HG03159 (cell line): Measurements from ENCODE around the gene LYPD4.
"Not testable (repeated sequence)": the region's sequence is repeated elsewhere in the genome, so short reads cannot be mapped to it uniquely, and the experiment has no call there.

Source experiments
- ATAC-seq: cut with Tn5 transposase; IDR thresholded peaks from one replicate; pipeline ENCODE4 v1.9.1; 2021; ENCODE audit warnings: mild to moderate bottlenecking, moderate library complexity; ENCODE audit not compliant: unreplicated experiment

The LYPD4 gene

DNA sequence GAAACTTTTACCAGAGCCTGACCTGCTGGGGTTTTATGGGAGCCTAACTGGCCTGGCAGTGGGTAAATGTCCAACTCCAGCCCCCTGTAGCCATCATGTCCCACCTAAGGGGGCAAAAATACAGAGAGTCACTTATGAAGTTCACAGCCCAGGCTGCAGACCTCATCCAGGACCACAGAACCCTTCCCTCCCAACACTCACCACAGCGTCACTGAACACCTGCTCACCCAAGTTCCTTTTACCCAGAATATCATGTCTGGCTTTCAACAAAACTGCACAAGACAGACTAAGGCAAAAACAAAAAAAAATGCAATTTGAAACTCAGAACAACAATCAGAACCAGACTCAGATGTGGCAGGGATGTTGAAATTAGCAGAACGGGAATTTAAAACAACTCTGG, 41.7 kb downstream of the LYPD4 start:
- no peak for ATAC-seq

DNA sequence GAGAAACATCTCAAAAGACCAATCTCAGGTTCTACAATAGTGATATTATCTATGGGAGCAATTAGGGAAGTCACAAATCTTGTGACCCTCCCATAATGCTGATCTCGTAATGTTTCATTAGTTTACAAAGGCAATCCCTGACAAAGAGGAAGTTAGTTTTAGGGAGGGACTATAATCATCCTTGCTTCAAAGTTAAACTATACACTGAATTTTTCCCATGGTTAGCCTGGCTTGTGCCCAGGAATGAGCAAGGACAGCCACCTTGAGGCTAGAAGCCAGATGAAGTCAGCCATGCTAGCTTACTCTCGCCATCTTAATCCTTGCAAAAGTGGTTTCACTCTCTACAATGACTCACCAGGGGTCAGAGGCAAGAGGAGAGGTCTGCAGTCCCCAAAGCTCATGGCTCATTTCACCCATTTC, 42.7 kb downstream of the LYPD4 start:
- no peak for ATAC-seq

DNA sequence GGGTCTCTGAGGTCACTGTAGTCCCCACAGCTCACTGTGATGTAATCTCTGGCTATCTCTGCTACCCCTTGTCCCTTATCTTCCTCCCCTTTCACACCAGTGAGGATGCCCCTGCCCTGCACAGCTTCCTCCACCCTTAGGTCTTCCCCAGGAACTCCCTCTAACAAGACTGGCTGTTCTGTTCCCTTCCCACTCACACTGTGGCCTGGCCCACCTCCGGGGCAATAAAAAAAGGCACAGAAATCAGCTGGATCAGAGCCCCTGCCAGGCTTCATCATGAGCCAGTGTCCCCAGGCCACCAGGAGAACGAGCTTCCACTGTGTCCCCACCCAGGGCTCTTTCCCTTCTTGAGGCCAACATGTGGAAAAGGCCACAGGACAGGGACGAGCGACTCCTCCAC, 43.5 kb downstream of the LYPD4 start:
- no peak for ATAC-seq

DNA sequence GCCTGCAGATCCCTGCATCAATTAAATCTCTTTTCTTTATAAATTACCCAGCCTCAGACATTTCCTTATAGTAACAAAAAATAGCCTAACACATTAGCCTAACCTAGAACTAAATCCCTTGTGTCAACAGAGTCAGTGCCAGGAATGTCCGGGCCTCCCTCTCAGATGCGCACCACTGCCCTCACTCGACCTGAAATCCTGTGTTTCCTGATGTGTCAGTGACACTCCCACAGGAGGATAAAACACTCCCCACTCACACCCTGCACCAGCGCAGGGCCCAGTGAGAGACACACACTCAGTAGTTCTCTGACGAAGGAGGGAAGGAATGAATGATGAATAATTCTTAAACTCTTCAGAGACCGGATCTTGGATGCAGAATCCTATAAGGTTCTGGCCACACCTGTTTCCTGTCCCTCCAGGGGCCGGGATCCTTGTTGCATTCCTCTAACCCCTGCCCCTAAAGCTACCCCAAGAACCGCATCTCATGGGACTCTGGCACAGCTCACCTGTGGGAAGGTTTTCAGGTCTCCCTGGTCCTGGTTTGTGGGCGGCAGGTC, 45.0 kb downstream of the LYPD4 start:
- ATAC-seq: no peak

DNA sequence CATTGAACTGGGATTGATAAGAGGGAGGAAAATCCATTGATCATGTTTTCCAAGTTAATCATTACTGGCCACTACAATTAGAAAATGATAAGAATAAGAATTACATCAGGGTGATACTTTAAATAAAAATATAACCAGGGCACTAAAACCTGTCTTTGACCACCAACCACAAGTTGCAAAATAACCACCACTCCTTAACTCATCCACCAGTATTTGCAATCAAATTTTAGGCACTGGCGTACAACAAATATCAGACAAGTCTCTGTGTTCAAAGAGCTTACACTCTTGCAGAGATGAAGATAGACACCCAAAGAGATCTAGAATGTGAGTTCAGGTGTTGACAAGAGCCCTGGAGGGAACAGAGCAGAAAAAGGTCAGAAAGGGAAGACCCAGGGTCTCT, 47.6 kb downstream of the LYPD4 start:
- no peak for ATAC-seq

GRCh38 chr19:41796362-41796761, 48.1 kb downstream of the LYPD4 start, which contains the start of gene CEACAM3:
CEACAM3 (plus strand) TSS chr19:41796587; CDS start chr19:41796678, 91 bp downstream.
- no peak for ATAC-seq

- peak; percentile 56 for ATAC-seq
Observed at GRCh38 chr19:41795031-41795461, 49.4 kb downstream of the LYPD4 start.

DNA sequence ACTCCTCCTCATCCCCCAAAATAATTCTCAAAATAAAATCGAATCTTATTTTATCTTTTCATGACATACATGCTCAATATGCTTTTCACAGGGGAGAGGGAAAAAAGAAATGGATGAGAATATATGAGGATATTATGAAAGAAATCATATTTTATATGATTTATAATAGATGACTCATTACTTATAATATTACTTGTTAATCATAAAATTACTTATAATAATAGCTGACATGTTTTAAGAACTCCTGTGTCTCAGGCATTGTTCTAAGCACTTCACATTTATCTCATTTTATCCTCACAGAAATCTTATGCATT, 51.1 kb downstream of the LYPD4 start:
- ATAC-seq: no peak

DNA sequence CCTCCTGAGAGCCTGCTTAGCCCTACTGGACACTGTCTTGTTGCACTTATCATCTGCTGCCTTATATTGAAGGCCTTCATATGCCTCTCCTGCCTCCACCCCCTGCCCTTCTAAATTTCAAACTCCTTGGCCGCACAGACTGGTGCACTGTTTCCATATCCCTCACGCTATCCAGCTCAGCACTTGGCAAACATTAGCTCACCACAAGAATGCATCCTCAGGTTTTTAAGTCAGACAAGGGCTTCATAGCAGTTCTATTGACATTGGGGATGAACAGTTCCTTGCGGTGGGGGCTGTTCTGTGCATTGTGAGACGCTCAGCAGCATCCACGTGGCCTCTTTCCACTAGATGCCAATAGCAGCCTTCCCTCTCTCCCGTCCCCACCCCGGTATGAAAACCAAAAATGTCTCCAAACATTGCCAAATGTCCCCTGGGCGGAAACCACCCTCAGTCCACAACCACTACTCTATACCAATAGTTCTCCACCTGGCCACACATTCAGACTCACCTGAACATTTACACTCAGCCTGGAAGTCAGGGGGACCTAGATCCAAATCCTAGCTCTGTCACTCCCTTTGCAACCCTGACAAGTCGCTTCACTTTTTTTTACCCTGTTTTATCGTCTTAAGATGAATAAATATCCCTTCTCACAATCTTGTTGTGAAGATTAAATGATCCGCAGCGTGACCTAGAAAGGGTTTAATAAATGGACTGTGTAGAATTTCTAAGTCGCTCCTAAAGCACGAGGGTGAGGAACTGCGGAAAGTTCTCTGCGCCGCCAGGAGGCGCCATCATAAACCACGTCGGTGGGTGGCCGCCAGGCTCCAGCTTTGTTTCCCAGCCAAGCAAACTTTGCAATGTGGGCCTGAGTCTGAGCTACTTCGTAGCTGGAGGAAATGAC, 51.7 kb downstream of the LYPD4 start:
- ATAC-seq: no peak

DNA sequence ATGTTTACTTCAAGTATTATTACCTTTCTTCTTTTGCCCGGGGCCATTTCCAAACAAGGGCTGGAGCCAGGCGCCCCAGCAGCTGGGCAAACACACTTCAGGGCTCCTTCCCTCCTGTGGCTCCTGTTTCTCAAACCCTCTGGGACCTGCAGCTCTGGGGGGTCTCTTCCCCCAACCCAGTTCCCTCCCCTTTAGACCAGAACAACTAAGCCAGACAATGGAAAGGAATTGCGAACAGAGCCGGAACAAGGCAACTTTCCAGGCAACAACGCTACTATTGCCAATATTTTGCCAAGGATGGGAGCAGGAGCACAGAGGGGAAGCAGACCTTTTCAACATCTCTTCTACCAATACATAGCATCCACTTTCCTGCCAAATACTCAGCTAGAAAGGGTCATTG, 55.4 kb downstream of the LYPD4 start:
- not testable (repeated sequence) for ATAC-seq

- not testable (repeated sequence) for ATAC-seq
Observed at GRCh38 chr19:41788518-41788917, 56.0 kb downstream of the LYPD4 start.
